Gastroesophageal sphincter (tissue), 3 donors: ENCODE results near the gene ACAD10.

ENCODE experiments used
- CTCF ChIP-seq, 4 experiments: fragments of 200-600 bp in 2 of 4; fragments of 450-650 bp in 2 of 4; sonication (generic) in 1 of 4; IDR thresholded peaks; one replicate each; pipeline ENCODE4 v1.5.1; 2017 to 2019; ENCODE audit warnings: antibody characterized with exemption in 4 of 4, mild to moderate bottlenecking in 2 of 4, moderate library complexity in 2 of 4
- EP300 ChIP-seq: sonication (generic); formaldehyde crosslinking; IDR thresholded peaks from one replicate; pipeline ENCODE4 v1.6.1; 2017; ENCODE audit warnings: antibody characterized with exemption, mild to moderate bottlenecking
- POLR2A ChIP-seq, 2 donors: fragments of 450-650 bp; IDR thresholded peaks; one replicate each; pipeline ENCODE4 v1.6.1; 2017; ENCODE audit warnings: antibody characterized with exemption in 2 of 2, mild to moderate bottlenecking in 2 of 2, moderate library complexity in 1 of 2
- POLR2AphosphoS5 ChIP-seq: sonication (generic); formaldehyde crosslinking; IDR thresholded peaks from one replicate; pipeline ENCODE4 v1.6.1; 2017; ENCODE audit warnings: antibody characterized with exemption

GRCh38 chr12:111761706-111762105 is 75.9 kb downstream of the ACAD10 start:
- TF ChIP-seq CTCF (IDR thresholded peaks at IDR 0.05) (no peak), POLR2A (IDR thresholded peaks at IDR 0.05) (no peak), EP300 (no peak), POLR2AphosphoS5 (no peak)
